SK-N-SH (cell line): ENCODE data around the gene SOWAHA. TPM values are rescaled to one million over a fixed set of nuclear protein-coding genes. Genes with fewer than 3 reads are reported as not detected.
A peak's percentile ranks its signal among the peaks of the same experiment; 100 is the strongest.

ENCODE experiments used
- CTCF ChIA-PET: fragments of 300-600, 350-600 bp; formaldehyde crosslinking; extraction: SDS; loops from one replicate; lab custom pipeline; 2021; lab: Yijun Ruan, JAX
- POLR2A ChIA-PET: fragments of 350-600 bp; sonication (Branson Sonifier 250); formaldehyde crosslinking; extraction: SDS; loops from one replicate; lab custom pipeline; 2020; ENCODE audit warnings: antibody characterized with exemption, inconsistent platforms; lab: Yijun Ruan, JAX
- DNase-seq: peaks from one replicate; pipeline ENCODE4 v3.0.0; 2012
- H2AFZ ChIP-seq: fragments of 200-600 bp; sonication (generic); 2 replicates; pipeline ENCODE4 v1.8.1; 2016; ENCODE audit warnings: antibody characterized with exemption, mild to moderate bottlenecking, low read depth
- H3F3A ChIP-seq: fragments of 200-600 bp; sonication (generic); replicated peaks from 2 replicates; pipeline ENCODE3; 2016; ENCODE audit warnings: antibody characterized with exemption, mild to moderate bottlenecking; ENCODE audit not compliant: insufficient read depth
- H3K27ac ChIP-seq, 2 experiments: fragments of 200-500 bp in 1 of 2; fragments of 200-600 bp in 1 of 2; sonication (Bioruptor generic) in 1 of 2; sonication (generic), shearing (Covaris generic) in 1 of 2; 2 replicates each; pipeline versions ENCODE4 v1.5.1 to v1.6.1; 2014 to 2016; ENCODE audit warnings: low read depth in 2 of 2, inconsistent platforms in 1 of 2, low read length in 1 of 2, mild to moderate bottlenecking in 1 of 2, mixed read lengths in 1 of 2
- H3K27me3 ChIP-seq: fragments of 200-600 bp; sonication (generic), shearing (Covaris generic); 2 replicates; pipeline ENCODE4 v1.6.1; 2016; ENCODE audit warnings: mixed run types; ENCODE audit not compliant: insufficient read depth
- H3K36me3 ChIP-seq, 2 experiments: fragments of 200-500 bp in 1 of 2; fragments of 200-600 bp in 1 of 2; sonication (Bioruptor generic) in 1 of 2; sonication (generic) in 1 of 2; replicated peaks in 1 of 2; 2 replicates each; pipeline versions ENCODE3 to v1.5.1; 2014 to 2016; ENCODE audit warnings: low read length in 1 of 2, mild to moderate bottlenecking in 1 of 2; ENCODE audit not compliant: insufficient read depth in 2 of 2, control insufficient read depth in 1 of 2
- H3K4me1 ChIP-seq, 2 experiments: fragments of 200-500 bp in 1 of 2; fragments of 200-600 bp in 1 of 2; sonication (Bioruptor generic) in 1 of 2; sonication (generic), shearing (Covaris generic) in 1 of 2; 2 replicates each; pipeline versions ENCODE4 v1.5.1 to v1.6.1; 2014 to 2016; ENCODE audit warnings: low read depth in 1 of 2, low read length in 1 of 2, mixed run types in 1 of 2; ENCODE audit not compliant: insufficient read depth in 2 of 2, control insufficient read depth in 1 of 2
- H3K4me2 ChIP-seq: fragments of 200-600 bp; sonication (generic), shearing (Covaris generic); 2 replicates; pipeline ENCODE4 v1.6.1; 2017; ENCODE audit warnings: mixed run types
- H3K4me3 ChIP-seq, 2 experiments: fragments of 200-500 bp in 1 of 2; fragments of 200-600 bp in 1 of 2; sonication (Bioruptor generic) in 1 of 2; sonication (generic), shearing (Covaris generic) in 1 of 2; 2 replicates each; pipeline versions ENCODE4 v1.5.1 to v1.8.1; 2014 to 2016; ENCODE audit warnings: low read depth in 2 of 2, inconsistent platforms in 1 of 2, low read length in 1 of 2, mild to moderate bottlenecking in 1 of 2, mixed read lengths in 1 of 2, moderate library complexity in 1 of 2
- H3K79me2 ChIP-seq: fragments of 200-600 bp; sonication (generic); 2 replicates; pipeline ENCODE4 v1.8.1; 2017; ENCODE audit warnings: mild to moderate bottlenecking; ENCODE audit not compliant: insufficient read depth
- H3K9ac ChIP-seq: fragments of 200-600 bp; sonication (generic); 2 replicates; pipeline ENCODE4 v1.6.1; 2017; ENCODE audit warnings: mixed run types
- H3K9me2 ChIP-seq: fragments of 200-600 bp; sonication (generic); 2 replicates; pipeline ENCODE4 v1.6.1; 2017; ENCODE audit warnings: mixed run types
- H3K9me3 ChIP-seq: fragments of 200-600 bp; sonication (generic); 2 replicates; pipeline ENCODE4 v1.6.1; 2017; ENCODE audit warnings: mixed run types, mild to moderate bottlenecking, moderate library complexity
- H4K20me1 ChIP-seq: fragments of 200-600 bp; sonication (generic); 2 replicates; pipeline ENCODE4 v1.6.1; 2017; ENCODE audit warnings: mild to moderate bottlenecking, mixed run types; ENCODE audit not compliant: insufficient read depth
- CTCF ChIP-seq: fragments of 200-600 bp; sonication (generic); IDR thresholded peaks from 2 replicates; pipeline ENCODE4 v1.6.1; 2017; ENCODE audit warnings: antibody characterized with exemption, mild to moderate bottlenecking, moderate library complexity
- ELF1 ChIP-seq: IDR thresholded peaks from 2 replicates; pipeline ENCODE4 v1.4.0; 2012
- FOSL2 ChIP-seq: IDR thresholded peaks from 2 replicates; pipeline ENCODE4 v1.4.0; 2012; ENCODE audit warnings: low read depth, mild to moderate bottlenecking, moderate library complexity, borderline replicate concordance
- FOXJ3 ChIP-seq: sonication (generic); formaldehyde crosslinking; IDR thresholded peaks from 2 replicates; pipeline ENCODE4 v1.5.1; 2020; ENCODE audit warnings: mild to moderate bottlenecking, missing genetic modification reagents
- FOXM1 ChIP-seq: IDR thresholded peaks from 2 replicates; pipeline ENCODE4 v1.4.0; 2012; ENCODE audit warnings: low read depth, mild to moderate bottlenecking
- GABPA ChIP-seq: IDR thresholded peaks from 2 replicates; pipeline ENCODE4 v1.4.0; 2012; ENCODE audit warnings: low read depth, mild to moderate bottlenecking
- IRF3 ChIP-seq: fragments of 150-350 bp; IDR thresholded peaks from 2 replicates; pipeline ENCODE4 v1.6.1; 2016; ENCODE audit warnings: mild to moderate bottlenecking, low read depth, low read length
- MAX ChIP-seq: IDR thresholded peaks from 2 replicates; pipeline ENCODE4 v1.4.0; 2012; ENCODE audit warnings: low read depth
- MEF2A ChIP-seq: IDR thresholded peaks from 2 replicates; pipeline ENCODE4 v1.4.0; 2012; ENCODE audit warnings: low read depth, borderline replicate concordance
- MXI1 ChIP-seq: IDR thresholded peaks from 2 replicates; pipeline ENCODE4 v1.6.1; 2012; ENCODE audit warnings: mild to moderate bottlenecking, low read depth, low read length, improper control_type of control experiment
- NFIC ChIP-seq: IDR thresholded peaks from 2 replicates; pipeline ENCODE4 v1.4.0; 2012; ENCODE audit warnings: borderline replicate concordance
- POLR2AphosphoS5 ChIP-seq: IDR thresholded peaks from 2 replicates; pipeline ENCODE4 v1.6.1; 2012; ENCODE audit warnings: low read depth, low read length
- RCOR1 ChIP-seq: fragments of 150-350 bp; IDR thresholded peaks from 2 replicates; pipeline ENCODE4 v1.6.1; 2017; ENCODE audit warnings: antibody characterized with exemption, low read length
- REST ChIP-seq: IDR thresholded peaks from 2 replicates; pipeline ENCODE4 v1.6.1; 2012; ENCODE audit warnings: mild to moderate bottlenecking, low read depth, low read length, moderate library complexity
- RFX5 ChIP-seq: IDR thresholded peaks from 2 replicates; pipeline ENCODE4 v1.6.1; 2012; ENCODE audit warnings: mild to moderate bottlenecking, improper control_type of control experiment, low read length
- RXRA ChIP-seq: IDR thresholded peaks from 2 replicates; pipeline ENCODE4 v1.4.0; 2012; ENCODE audit warnings: low read depth, mild to moderate bottlenecking, borderline replicate concordance
- SIN3A ChIP-seq: IDR thresholded peaks from 2 replicates; pipeline ENCODE4 v1.6.1; 2012; ENCODE audit warnings: low read depth, mild to moderate bottlenecking, low read length, moderate library complexity, borderline replicate concordance
- USF1 ChIP-seq: IDR thresholded peaks from 2 replicates; pipeline ENCODE4 v1.4.0; 2012; ENCODE audit warnings: low read depth, borderline replicate concordance
- USF2 ChIP-seq: fragments of 150-350 bp; IDR thresholded peaks from 2 replicates; pipeline ENCODE4 v1.6.1; 2017; ENCODE audit warnings: antibody characterized with exemption, low read length, low read depth, borderline replicate concordance
- ZBTB33 ChIP-seq: IDR thresholded peaks from 2 replicates; pipeline ENCODE4 v1.4.0; 2012; ENCODE audit warnings: low read depth, borderline replicate concordance
- WGBS: methylation state at CpG from one replicate; pipeline ENCODE4 v1.1.6; 2017; ENCODE audit warnings: low lambda C conversion rate; 5-methylcytosine and 5-hydroxymethylcytosine counted together
- polyA plus RNA-seq, 3 experiments: library from polyadenylated mRNA; depleted of rRNA; stranded (reverse); fragments of >200 nt; gene quantifications; 2 replicates each; pipeline ENCODE4 v1.2.3, GENCODE V29; 2012

SOWAHA gene
- polyA plus RNA-seq, 1 of the 3 experiments (the other 2 are of a cell fraction): 0.30 TPM

- H3K9me2 ChIP-seq: no peaks in the 10 kb centered on the region
- peaks cover 0 to 3% of the 10 kb centered on the region in 2 experiments; a peak in 2 of 4 replicates for H3K4me1 ChIP-seq
- TF ChIP-seq SIN3A (no peak), MEF2A (no peak), USF2 (no peak), NFIC (no peak), ZBTB33 (no peak), FOXM1 (no peak), USF1 (no peak), GABPA (no peak), FOXJ3 (CRISPR knock-in tag) (no peak), RFX5 (no peak), MXI1 (no peak), RXRA (no peak), FOSL2 (no peak), ELF1 (no peak), REST (no peak), CTCF (no peak), MAX (no peak), IRF3 (no peak), RCOR1 (no peak), POLR2AphosphoS5 (no peak)
- 92% methylated on average over 18 of the region's 18 CpGs for WGBS
- H3K79me2 ChIP-seq: no peaks in the 10 kb centered on the region
- ChIA-PET POLR2A (no interaction called here), CTCF (interaction anchor here (1.2 to 3.1 kb wide), 5 partner anchors 8 to 286 kb away, joined by 3 to 25 read pairs (median 4); no protein-coding TSS in a partner anchor)
- H3K4me2 ChIP-seq: peak overlapping the region; percentile 78; the same call in 1 of the 2 replicates
- H3K9me3 ChIP-seq: no peaks in the 10 kb centered on the region
- peak overlapping the region; percentile 68; the same call in 1 of the 2 replicates for H2AFZ ChIP-seq
- DNase-seq: no peak
- H3K4me3 ChIP-seq: no peak overlapping the region
- no peak overlapping the region for H3K9ac ChIP-seq
- H3F3A ChIP-seq: peaks cover 18% of the 10 kb centered on the region
- no peak overlapping the region for H3K27ac ChIP-seq
- H3K27me3 ChIP-seq: no peaks in the 10 kb centered on the region
- H4K20me1 ChIP-seq: no peaks in the 10 kb centered on the region
- no peaks in the 10 kb centered on the region for H3K36me3 ChIP-seq
Observed at GRCh38 chr5:132812123-132812765, 858 bp upstream of the SOWAHA start.
